ENCODE results near the gene APBA2. TPM values are rescaled to one million over a fixed set of nuclear protein-coding genes. Genes with fewer than 3 reads are reported as not detected.

Gene APBA2
- total RNA-seq, 4 donors from 2014 or later, result 3.3 to 5.4 (median 4.5) TPM

DNA sequence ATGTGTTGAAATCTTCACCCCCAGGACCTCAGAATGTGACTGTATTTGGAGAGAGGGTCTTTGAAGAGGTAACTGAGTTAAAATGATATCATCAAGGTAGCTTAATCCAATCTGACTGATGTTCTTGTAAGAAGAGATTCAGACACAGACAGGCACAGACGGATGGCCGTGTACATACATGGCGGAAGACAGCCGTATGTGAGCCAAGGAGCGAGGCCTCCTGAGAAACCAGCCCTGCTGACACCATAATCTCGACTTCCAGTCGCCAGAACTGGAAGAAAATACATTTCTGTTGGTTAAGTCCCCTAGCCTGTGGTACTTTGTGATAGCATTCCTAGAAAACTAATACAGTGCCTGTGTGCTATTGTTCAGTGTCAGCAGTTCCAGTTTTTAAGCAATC lies 73.6 kb downstream of the APBA2 start:
- no peaks in the 10 kb centered on the region for H3K36me3 ChIP-seq
- H3K27ac ChIP-seq, result no peak overlapping the region
- TF ChIP-seq, protein P1, sequence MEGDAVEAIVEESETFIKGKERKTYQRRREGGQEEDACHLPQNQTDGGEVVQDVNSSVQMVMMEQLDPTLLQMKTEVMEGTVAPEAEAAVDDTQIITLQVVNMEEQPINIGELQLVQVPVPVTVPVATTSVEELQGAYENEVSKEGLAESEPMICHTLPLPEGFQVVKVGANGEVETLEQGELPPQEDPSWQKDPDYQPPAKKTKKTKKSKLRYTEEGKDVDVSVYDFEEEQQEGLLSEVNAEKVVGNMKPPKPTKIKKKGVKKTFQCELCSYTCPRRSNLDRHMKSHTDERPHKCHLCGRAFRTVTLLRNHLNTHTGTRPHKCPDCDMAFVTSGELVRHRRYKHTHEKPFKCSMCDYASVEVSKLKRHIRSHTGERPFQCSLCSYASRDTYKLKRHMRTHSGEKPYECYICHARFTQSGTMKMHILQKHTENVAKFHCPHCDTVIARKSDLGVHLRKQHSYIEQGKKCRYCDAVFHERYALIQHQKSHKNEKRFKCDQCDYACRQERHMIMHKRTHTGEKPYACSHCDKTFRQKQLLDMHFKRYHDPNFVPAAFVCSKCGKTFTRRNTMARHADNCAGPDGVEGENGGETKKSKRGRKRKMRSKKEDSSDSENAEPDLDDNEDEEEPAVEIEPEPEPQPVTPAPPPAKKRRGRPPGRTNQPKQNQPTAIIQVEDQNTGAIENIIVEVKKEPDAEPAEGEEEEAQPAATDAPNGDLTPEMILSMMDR (IDR thresholded peaks at IDR 0.05), result no peak
- TF ChIP-seq POLR2A (IDR thresholded peaks at IDR 0.05) (no peak), EP300 (IDR thresholded peaks at IDR 0.05) (no peak)
- DNase-seq (ENCODE audit: low spot score in 2 of 2), result no peak
- no peaks in the 10 kb centered on the region for H3K4me1 ChIP-seq
- WGBS, 2 donors, result 92 to 97% methylated on average over 7 of the region's 7 CpGs
- no peak overlapping the region for H3K4me3 ChIP-seq
- H3K9me3 ChIP-seq, result peaks cover 0 to 9% (median 0%) of the 10 kb centered on the region in 4 donors
- no peaks in the 10 kb centered on the region for H3K27me3 ChIP-seq

DNA sequence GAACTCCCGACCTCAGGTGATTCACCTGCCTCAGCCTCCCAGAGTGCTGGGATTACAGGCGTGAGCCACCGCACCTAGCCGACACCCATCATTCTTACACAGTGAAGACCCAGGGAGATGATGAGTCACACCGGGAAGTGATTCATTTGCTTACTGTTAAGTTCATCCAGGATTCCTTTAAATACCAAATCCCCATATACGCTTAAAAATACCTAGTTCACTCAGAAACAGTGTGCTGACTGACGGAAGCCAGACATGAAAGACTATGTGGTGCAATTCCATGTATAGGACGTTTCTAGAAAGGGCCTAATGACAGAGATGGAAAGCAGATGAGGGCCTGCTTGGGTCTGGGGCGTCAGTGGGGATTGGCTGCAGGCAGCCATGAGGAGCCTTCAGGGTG lies 75.2 kb downstream of the APBA2 start:
- no peak for DNase-seq (ENCODE audit: low spot score in 2 of 2)
- no peaks in the 10 kb centered on the region for H3K36me3 ChIP-seq
- 82 to 87% methylated on average over 9 of the region's 9 CpGs for WGBS, 2 donors
- TF ChIP-seq, protein P1 (IDR thresholded peaks at IDR 0.05), result no peak
- no peak for TF ChIP-seq POLR2A (IDR thresholded peaks at IDR 0.05)
- no peak overlapping the region for H3K4me3 ChIP-seq
- H3K9me3 ChIP-seq, result peaks cover 0 to 9% (median 0%) of the 10 kb centered on the region in 4 donors
- H3K27ac ChIP-seq, result no peak overlapping the region
- H3K4me1 ChIP-seq, result no peaks in the 10 kb centered on the region
- H3K27me3 ChIP-seq, result no peaks in the 10 kb centered on the region

DNA sequence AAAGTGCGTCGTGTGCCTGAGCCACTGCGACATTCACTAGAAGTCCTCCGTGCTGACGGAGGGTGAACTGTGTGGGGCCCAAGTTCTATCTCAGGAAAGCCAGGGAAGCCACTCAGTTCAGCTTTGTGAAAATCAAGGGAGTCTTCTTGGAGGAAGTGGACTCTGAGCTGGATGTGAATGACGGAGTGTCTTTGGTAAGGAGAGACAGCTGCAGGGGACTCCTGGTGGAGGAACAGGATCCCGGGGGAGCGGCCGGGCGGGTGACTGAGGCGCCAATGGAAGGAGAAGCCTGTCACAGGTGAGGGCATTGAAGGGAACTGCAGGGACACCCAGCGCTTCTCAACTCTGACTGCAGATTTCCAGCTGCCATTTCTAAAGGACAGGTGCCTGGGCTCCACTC lies 75.6 kb downstream of the APBA2 start:
- Histone ChIP-seq H3K27me3 (no peaks in the 10 kb centered on the region), H3K27ac (no peak overlapping the region), H3K4me1 (no peaks in the 10 kb centered on the region), H3K36me3 (no peaks in the 10 kb centered on the region), H3K4me3 (no peak overlapping the region), H3K9me3 (peaks cover 0 to 9% (median 0%) of the 10 kb centered on the region in 4 donors)
- 87 to 90% methylated on average over 12 of the region's 12 CpGs for WGBS, 2 donors
- DNase-seq (ENCODE audit: low spot score in 2 of 2), result no peak
- TF ChIP-seq, protein P1 (IDR thresholded peaks at IDR 0.05), result no peak
- TF ChIP-seq POLR2A (IDR thresholded peaks at IDR 0.05), result no peak
- no peak for TF ChIP-seq EP300 (IDR thresholded peaks at IDR 0.05)

DNA sequence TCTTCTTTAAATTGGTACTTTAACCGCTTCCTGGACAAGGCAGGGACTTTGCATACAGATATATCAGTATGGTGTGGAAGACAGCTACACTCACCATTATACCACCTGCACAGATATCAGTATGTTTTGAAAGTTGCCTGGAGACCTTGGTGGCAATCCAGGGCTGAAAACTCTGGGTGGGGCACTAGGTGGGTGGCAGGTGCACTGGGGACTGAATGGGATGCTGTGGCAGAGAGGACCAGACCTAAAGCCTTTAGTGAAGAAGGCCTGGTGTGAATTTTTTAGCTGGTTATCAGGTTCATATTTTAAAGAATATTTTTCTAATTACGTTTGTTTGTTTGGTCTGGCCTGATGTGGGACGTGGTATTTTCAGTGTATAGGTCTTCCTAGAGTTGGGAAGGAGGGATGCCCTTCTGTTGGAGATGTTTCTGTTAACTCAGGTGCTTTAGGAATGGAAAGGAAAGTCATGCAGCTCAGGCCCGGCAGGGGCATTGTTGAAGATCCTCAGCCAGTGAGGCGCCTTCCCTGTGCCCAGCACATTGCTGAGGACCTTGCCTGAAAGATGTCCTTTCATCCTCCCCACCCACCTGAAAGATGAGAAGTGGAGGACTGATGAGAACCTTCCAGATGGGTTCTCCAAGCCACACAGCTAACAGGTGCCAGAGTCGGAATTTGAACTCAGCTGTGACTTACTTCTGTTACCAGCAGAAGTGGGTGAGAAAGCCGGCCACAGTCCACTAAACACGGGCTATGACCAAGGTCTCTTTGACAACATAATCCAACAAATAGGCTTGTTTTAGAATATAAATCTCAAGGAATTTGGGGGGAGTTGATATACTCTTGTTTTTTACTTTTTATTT lies 77.3 kb downstream of the APBA2 start:
- Histone ChIP-seq H3K4me3 (no peak overlapping the region), H3K9me3 (peaks cover 0 to 5% (median 0%) of the 10 kb centered on the region in 4 donors), H3K4me1 (no peaks in the 10 kb centered on the region), H3K27ac (no peak overlapping the region), H3K27me3 (no peaks in the 10 kb centered on the region), H3K36me3 (no peaks in the 10 kb centered on the region)
- WGBS, 2 donors, result 91 to 94% methylated on average over 8 of the region's 8 CpGs
- DNase-seq (ENCODE audit: low spot score in 2 of 2), result no peak
- TF ChIP-seq, protein P1 (IDR thresholded peaks at IDR 0.05), result no peak
- TF ChIP-seq POLR2A (IDR thresholded peaks at IDR 0.05) (no peak), EP300 (IDR thresholded peaks at IDR 0.05) (no peak)

DNA sequence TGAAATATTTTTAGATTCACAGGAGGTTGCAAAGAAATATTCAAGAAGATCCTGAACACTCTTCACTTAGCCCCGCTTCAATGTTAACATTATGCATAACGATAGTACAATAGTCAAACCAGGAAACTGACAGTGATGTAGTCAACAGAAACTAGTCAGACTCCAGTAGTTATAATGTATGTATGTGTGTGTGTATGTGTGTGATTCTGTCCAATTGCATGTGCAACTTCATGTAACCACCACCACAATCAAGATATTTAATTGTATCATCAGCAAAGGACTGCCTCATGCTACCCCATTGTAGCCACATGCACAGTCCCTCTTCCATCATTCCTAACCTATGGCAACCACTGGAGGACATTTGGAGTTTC lies 77.9 kb downstream of the APBA2 start:
- WGBS, 2 donors, result 92 to 98% methylated on average over 2 of the region's 2 CpGs
- H3K27me3 ChIP-seq, result no peaks in the 10 kb centered on the region
- no peak for DNase-seq (ENCODE audit: low spot score in 2 of 2)
- H3K9me3 ChIP-seq, result no peaks in the 10 kb centered on the region
- no peaks in the 10 kb centered on the region for H3K36me3 ChIP-seq
- H3K4me1 ChIP-seq, result no peaks in the 10 kb centered on the region
- TF ChIP-seq, protein P1 (IDR thresholded peaks at IDR 0.05), result no peak
- no peak for TF ChIP-seq EP300 (IDR thresholded peaks at IDR 0.05)
- no peak for TF ChIP-seq POLR2A (IDR thresholded peaks at IDR 0.05)
- no peak overlapping the region for H3K4me3 ChIP-seq
- H3K27ac ChIP-seq, result no peak overlapping the region

Data from tibial nerve (tissue), 4 donors.